HG03520 (cell line): ENCODE data around the gene CCL4L2.
"Not testable (repeated sequence)": the region's sequence is repeated elsewhere in the genome, so short reads cannot be mapped to it uniquely, and the experiment has no call there.

Source experiments
- ATAC-seq: cut with Tn5 transposase; IDR thresholded peaks from one replicate; pipeline ENCODE4 v1.9.1; 2021; ENCODE audit warnings: mild to moderate bottlenecking, moderate library complexity; ENCODE audit not compliant: unreplicated experiment

CCL4L2 gene

DNA sequence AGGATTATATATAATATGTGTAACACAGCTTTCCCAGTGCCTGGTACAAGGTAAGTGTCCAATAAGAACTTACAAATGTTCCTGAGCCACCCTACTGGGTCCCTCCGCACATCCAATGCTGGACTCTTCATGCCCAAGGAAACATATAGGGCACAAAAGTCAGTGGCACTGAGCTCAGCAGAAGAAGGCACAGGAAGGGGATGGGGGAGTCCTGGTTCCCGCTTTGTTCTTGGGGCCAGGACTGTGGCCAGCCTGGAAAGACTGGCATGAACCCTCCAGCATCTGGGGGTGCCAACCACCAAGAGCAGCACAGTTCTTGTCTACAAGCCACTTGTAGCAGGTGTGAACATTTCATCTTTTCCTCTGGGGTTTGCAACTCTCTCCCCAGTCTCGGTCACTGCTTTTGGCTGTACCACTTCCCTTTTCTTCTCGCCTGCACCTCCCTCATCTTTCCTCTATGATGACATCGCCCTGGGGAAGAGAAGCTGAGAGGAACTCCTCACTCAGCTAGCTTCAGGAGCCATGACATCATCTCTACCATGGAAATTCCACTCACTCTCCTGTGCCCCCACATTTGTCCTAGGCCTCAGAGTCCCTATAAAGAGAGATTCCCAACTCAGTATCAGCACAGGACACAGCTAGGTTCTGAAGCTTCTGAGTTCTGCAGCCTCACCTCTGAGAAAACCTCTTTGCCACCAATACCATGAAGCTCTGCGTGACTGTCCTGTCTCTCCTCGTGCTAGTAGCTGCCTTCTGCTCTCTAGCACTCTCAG lies at the start of gene CCL4L2:
Gene CCL4L2 (plus strand): TSS at position 625 of the 773 bp plus-strand sequence.
- peak; percentile 53 for ATAC-seq

GRCh38 chr17:36168836-36169235 lies 42.0 kb upstream of the CCL4L2 start:
- not testable (repeated sequence) for ATAC-seq

DNA sequence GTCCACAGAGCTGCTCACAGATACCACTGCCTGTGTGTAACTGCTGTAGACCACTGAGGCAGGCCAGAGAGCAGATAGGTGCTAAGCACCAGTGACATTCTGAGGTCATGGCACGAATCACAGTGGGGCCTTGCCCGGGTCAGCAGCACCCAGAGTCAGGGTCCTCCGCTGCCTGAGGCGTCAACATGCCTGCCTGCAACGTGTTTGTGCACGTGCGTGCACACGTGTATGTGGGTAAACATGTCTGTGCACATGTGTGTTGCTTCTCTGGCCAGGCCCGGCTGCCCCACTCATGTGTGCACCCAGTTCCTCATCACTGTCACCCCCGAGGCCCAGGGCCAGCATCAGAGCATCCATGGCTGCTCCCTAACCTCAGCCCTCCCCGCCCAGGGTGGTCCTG lies 34.3 kb upstream of the CCL4L2 start, which contains the start of gene TBC1D3B:
Gene TBC1D3B (minus strand): TSS at position 101 of the 400 bp plus-strand sequence. CDS start 1,586 bp downstream, outside the sequence.
- not testable (repeated sequence) for ATAC-seq

GRCh38 chr17:36181446-36182175 lies 29.3 kb upstream of the CCL4L2 start:
- not testable (repeated sequence) for ATAC-seq

DNA sequence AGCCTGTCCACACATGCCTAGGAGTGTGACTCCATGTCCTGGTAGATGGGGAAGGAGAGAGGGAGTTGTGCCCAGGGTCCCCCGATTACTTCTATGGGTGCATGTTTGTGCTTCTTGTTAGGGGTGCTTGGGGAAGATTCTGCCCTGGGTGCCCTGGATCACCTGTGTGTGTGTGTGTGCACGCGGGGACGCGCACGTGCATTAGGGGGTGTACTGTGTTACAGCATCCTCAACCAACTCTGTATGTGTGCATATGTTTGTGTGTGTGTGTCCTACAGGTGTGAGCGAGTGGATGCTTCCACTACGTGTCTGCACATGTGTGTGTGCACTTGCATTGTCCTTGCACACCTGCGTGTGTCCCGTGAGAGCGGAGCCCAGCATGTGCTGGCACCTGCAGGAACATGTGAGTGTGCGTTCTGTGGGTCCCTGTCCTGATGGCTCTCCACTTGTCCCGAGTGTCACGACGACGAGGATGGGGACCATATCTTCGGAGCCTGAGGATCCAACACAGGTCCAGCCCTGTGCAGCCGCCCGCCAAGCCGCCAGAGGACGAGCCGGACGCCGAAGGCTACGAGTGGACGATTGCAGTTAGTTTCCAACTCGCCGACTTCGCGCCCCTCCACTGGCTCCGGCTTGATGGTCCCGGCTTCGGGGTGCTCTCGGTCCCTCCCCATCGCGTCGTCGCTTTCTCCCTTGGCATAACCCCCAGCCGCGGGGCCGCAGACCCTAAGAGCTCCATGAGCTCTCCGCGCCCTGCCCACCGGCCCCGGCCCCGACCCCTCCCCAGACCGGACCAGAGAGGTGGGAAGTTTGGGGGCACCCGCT lies 28.5 kb upstream of the CCL4L2 start:
- no peak for ATAC-seq

GRCh38 chr17:36183001-36183971 lies 27.6 kb upstream of the CCL4L2 start:
- ATAC-seq: no peak

GRCh38 chr17:36184023-36184765 lies 26.7 kb upstream of the CCL4L2 start:
- ATAC-seq: no peak

GRCh38 chr17:36185416-36185815 lies 25.4 kb upstream of the CCL4L2 start:
- no peak for ATAC-seq

- not testable (repeated sequence) for ATAC-seq
Observed at GRCh38 chr17:36186810-36187763, 23.8 kb upstream of the CCL4L2 start.

- ATAC-seq: not testable (repeated sequence)
Observed at GRCh38 chr17:36187943-36188665, 22.8 kb upstream of the CCL4L2 start.

DNA sequence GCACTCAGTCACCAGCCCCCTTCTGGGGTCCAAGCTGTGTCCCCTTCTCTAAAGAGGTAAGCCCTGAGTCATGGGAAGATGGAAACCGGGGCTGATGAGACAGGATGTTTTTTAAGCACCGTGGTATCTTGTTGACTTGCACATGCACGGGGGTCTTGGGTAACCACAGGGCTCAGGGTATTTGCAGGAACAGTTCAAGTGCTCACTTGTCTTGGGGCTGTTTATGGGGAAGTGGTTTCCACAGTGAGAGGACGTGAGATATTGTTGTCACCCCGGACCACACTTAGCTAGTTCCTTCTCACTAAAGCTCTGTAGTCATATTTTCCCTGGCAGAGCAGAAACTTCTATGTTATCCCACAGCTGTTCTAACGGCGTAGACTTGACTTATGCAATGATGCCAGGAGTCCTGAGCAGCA lies 22.0 kb upstream of the CCL4L2 start:
- ATAC-seq: peak; percentile 57

- ATAC-seq: not testable (repeated sequence)
Observed at GRCh38 chr17:36189993-36190392, 20.9 kb upstream of the CCL4L2 start.

- ATAC-seq: not testable (repeated sequence)
Observed at GRCh38 chr17:36190549-36191330, 20.1 kb upstream of the CCL4L2 start.

- ATAC-seq: no peak
Observed at GRCh38 chr17:36193216-36193775, 17.6 kb upstream of the CCL4L2 start.

DNA sequence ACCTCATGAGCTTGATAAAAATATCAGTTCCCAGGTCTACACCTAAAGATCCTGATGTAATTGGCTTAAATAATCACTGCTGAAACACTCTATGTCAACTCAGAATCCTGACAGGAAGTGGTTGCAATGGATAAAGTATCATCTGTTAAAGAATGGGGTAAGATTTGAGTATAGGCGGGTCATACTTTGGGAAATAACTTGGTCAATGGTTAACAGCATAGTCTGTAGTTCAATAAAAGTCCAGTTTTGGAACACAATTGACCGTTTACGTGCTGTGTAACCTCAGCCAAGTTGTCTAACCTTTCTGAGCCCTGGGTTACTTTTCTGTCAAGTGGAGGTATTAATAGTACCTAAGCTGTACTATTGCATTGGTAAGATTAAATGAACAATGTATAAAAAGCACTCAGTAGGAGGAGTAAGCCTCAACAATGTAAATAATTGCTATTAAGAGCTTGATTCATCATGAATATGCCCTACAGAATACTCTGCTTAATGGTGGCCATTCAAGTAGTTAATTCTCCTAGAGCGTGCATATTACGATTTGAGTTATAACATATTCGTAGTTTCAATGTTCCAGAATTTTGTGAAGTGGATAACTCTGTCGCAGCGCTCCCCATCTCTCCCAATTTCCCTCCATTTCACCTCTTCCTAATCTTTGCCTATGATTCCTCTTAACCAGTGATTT lies 16.6 kb upstream of the CCL4L2 start:
- not testable (repeated sequence) for ATAC-seq
